Measurements from ENCODE around the gene KCP. TPM values are rescaled to one million over a fixed set of nuclear protein-coding genes. Genes with fewer than 3 reads are reported as not detected.

Gene KCP
- total and polyA plus RNA-seq, 2 experiments from 2014 or later = 0.76 to 1.1 TPM

DNA sequence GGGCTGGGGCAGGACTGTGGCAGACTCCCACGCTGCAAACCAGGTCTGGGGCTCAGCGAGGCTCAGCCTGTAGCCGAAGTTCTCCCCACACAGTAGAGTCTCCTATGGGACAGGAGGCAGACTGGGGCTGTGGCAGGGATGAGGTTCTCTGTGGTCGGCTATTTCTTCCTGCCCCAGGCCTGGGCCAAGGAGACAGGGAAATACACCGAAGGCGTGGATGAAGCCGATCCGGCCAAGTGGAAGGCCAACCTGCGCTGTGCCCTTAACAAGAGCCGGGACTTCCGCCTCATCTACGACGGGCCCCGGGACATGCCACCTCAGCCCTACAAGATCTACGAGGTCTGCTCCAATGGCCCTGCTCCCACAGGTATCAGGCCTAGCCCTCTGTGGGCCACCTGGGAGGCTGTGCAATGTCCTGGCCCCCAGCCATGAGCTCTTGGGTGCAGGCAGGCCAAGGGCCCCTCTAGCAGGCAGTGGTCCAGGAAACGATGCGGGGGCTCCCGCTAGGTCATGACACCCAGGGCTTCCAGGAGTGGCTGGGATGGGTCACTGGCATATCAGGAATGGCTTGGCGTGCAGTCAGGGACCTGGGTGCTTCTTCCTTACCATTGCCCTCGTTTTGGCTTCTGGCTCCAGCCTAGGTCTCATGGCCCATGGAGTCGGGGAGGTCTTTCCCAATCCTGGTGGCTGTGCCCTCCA lies 35.3 kb upstream of the KCP start (continued):
- TF ChIP-seq, protein P1, sequence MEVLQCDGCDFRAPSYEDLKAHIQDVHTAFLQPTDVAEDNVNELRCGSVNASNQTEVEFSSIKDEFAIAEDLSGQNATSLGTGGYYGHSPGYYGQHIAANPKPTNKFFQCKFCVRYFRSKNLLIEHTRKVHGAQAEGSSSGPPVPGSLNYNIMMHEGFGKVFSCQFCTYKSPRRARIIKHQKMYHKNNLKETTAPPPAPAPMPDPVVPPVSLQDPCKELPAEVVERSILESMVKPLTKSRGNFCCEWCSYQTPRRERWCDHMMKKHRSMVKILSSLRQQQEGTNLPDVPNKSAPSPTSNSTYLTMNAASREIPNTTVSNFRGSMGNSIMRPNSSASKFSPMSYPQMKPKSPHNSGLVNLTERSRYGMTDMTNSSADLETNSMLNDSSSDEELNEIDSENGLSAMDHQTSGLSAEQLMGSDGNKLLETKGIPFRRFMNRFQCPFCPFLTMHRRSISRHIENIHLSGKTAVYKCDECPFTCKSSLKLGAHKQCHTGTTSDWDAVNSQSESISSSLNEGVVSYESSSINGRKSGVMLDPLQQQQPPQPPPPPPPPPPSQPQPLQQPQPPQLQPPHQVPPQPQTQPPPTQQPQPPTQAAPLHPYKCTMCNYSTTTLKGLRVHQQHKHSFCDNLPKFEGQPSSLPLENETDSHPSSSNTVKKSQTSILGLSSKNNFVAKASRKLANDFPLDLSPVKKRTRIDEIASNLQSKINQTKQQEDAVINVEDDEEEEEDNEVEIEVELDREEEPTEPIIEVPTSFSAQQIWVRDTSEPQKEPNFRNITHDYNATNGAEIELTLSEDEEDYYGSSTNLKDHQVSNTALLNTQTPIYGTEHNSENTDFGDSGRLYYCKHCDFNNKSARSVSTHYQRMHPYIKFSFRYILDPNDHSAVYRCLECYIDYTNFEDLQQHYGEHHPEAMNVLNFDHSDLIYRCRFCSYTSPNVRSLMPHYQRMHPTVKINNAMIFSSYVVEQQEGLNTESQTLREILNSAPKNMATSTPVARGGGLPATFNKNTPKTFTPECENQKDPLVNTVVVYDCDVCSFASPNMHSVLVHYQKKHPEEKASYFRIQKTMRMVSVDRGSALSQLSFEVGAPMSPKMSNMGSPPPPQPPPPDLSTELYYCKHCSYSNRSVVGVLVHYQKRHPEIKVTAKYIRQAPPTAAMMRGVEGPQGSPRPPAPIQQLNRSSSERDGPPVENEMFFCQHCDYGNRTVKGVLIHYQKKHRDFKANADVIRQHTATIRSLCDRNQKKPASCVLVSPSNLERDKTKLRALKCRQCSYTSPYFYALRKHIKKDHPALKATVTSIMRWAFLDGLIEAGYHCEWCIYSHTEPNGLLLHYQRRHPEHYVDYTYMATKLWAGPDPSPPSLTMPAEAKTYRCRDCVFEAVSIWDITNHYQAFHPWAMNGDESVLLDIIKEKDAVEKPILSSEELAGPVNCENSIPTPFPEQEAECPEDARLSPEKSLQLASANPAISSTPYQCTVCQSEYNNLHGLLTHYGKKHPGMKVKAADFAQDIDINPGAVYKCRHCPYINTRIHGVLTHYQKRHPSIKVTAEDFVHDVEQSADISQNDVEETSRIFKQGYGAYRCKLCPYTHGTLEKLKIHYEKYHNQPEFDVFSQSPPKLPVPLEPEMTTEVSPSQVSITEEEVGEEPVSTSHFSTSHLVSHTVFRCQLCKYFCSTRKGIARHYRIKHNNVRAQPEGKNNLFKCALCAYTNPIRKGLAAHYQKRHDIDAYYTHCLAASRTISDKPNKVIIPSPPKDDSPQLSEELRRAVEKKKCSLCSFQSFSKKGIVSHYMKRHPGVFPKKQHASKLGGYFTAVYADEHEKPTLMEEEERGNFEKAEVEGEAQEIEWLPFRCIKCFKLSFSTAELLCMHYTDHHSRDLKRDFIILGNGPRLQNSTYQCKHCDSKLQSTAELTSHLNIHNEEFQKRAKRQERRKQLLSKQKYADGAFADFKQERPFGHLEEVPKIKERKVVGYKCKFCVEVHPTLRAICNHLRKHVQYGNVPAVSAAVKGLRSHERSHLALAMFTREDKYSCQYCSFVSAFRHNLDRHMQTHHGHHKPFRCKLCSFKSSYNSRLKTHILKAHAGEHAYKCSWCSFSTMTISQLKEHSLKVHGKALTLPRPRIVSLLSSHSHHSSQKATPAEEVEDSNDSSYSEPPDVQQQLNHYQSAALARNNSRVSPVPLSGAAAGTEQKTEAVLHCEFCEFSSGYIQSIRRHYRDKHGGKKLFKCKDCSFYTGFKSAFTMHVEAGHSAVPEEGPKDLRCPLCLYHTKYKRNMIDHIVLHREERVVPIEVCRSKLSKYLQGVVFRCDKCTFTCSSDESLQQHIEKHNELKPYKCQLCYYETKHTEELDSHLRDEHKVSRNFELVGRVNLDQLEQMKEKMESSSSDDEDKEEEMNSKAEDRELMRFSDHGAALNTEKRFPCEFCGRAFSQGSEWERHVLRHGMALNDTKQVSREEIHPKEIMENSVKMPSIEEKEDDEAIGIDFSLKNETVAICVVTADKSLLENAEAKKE (CRISPR knock-in tag; IDR thresholded peaks at IDR 0.05) = no peak
- TF ChIP-seq NANOG (IDR thresholded peaks at IDR 0.05; ENCODE audit: borderline replicate concordance) (no peak), ZNF331 (CRISPR knock-in tag; IDR thresholded peaks at IDR 0.05; ENCODE audit: low read depth) (no peak), EZH2 (IDR thresholded peaks at IDR 0.05; ENCODE audit: low read depth, unreplicated experiment) (no peak)
- TF ChIP-seq, protein P2, sequence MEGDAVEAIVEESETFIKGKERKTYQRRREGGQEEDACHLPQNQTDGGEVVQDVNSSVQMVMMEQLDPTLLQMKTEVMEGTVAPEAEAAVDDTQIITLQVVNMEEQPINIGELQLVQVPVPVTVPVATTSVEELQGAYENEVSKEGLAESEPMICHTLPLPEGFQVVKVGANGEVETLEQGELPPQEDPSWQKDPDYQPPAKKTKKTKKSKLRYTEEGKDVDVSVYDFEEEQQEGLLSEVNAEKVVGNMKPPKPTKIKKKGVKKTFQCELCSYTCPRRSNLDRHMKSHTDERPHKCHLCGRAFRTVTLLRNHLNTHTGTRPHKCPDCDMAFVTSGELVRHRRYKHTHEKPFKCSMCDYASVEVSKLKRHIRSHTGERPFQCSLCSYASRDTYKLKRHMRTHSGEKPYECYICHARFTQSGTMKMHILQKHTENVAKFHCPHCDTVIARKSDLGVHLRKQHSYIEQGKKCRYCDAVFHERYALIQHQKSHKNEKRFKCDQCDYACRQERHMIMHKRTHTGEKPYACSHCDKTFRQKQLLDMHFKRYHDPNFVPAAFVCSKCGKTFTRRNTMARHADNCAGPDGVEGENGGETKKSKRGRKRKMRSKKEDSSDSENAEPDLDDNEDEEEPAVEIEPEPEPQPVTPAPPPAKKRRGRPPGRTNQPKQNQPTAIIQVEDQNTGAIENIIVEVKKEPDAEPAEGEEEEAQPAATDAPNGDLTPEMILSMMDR (conservative IDR thresholded peaks at IDR 0.05; ENCODE audit: low read depth in 2 of 2) = no peak

DNA sequence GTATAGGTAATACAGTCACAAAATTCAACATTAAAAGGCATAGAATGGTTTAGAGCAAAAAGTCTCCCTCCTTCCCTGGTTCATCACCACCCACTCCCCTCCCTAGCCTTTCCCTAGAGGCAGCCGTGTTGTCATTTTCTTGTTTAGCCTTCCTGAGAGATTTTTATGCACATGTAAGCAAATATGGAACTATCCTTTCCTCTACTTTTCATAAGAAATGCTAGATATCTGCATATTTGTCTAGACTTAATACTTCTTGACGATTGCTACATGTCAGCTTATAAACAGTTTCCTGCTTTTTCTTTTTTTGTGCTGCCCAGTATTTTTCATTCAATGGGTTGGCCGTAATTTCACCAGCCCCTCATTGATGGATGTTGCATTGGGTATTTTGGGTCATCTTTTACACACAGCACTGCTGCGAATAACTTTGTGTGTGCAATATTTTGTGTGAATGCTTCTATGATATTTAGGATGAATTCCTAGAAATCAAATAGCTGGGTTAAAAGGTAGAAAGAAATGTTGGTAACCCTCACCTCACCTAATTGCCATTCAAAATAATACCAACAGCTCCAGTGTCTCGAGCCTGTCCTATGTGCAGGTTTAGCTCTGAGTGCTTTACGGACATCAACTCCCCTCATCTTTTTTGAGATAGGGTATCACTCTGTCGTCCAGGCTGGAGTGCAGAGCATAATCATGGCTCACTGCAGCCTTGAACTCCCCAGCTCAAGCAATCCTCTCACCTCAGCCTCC lies 34.2 kb upstream of the KCP start:
- Histone ChIP-seq H3K79me2 (replicated peaks; ENCODE audit: insufficient read depth) (no peaks in the 10 kb centered on the region), H3K9me2 (ENCODE audit: insufficient read depth) (no peaks in the 10 kb centered on the region), H3F3A (replicated peaks; ENCODE audit: low read depth) (no peaks in the 10 kb centered on the region), H3K4me3 (no peak overlapping the region), H3K4me2 (no peak overlapping the region), H3K27ac (ENCODE audit: low read depth) (no peak overlapping the region), H3K36me3 (ENCODE audit: insufficient read depth) (no peaks in the 10 kb centered on the region), H4K20me1 (replicated peaks; ENCODE audit: insufficient read depth) (no peaks in the 10 kb centered on the region), H3K27me3 (ENCODE audit: insufficient read depth) (peaks cover 13% of the 10 kb centered on the region; the same call in 1 of the 2 replicates), H2AFZ (no peak overlapping the region), H3K4me1 (ENCODE audit: insufficient read depth) (no peaks in the 10 kb centered on the region)
- H3K27ac Mint-ChIP-seq = no peak overlapping the region
- H3K4me1 Mint-ChIP-seq = peaks cover 13% of the 10 kb centered on the region
- H3K4me3 Mint-ChIP-seq = no peak overlapping the region
- H3K36me3 Mint-ChIP-seq (ENCODE audit: low read depth) = no peaks in the 10 kb centered on the region
- DNase-seq (ENCODE audit: low spot score) (no peak), ATAC-seq (no peak)
- H3K27me3 Mint-ChIP-seq (ENCODE audit: insufficient read depth, low read depth, poor library complexity) = peaks cover 38% of the 10 kb centered on the region
- H3K9me3 Mint-ChIP-seq = no peaks in the 10 kb centered on the region
- TF ChIP-seq ZNF331 (CRISPR knock-in tag; IDR thresholded peaks at IDR 0.05; ENCODE audit: low read depth) = no peak
- no peak for TF ChIP-seq POLR2AphosphoS5 (IDR thresholded peaks at IDR 0.05; ENCODE audit: low read depth)
